HEK293T (cell line): ENCODE data around the gene TEC.

Experiments used
- BHLHE40 ChIP-seq: fragments of 450-650 bp; IDR thresholded peaks from 2 replicates; pipeline ENCODE4 v1.6.1; 2016; ENCODE audit warnings: mild to moderate bottlenecking, moderate library complexity, borderline replicate concordance
- ELF4 ChIP-seq: fragments of 450-650 bp; IDR thresholded peaks from 2 replicates; pipeline ENCODE4 v1.6.1; 2017; ENCODE audit warnings: antibody characterized with exemption
- FOXM1 ChIP-seq: fragments of 450-650 bp; IDR thresholded peaks from 2 replicates; pipeline ENCODE4 v1.6.1; 2017; ENCODE audit warnings: mild to moderate bottlenecking, borderline replicate concordance
- SP1 ChIP-seq: fragments of 450-650 bp; IDR thresholded peaks from 2 replicates; pipeline ENCODE4 v1.6.1; 2017
- TF ChIP-seq, protein P1 (sequence below): fragments of 450-650 bp; IDR thresholded peaks from 2 replicates; pipeline ENCODE4 v1.6.1; 2016

DNA sequence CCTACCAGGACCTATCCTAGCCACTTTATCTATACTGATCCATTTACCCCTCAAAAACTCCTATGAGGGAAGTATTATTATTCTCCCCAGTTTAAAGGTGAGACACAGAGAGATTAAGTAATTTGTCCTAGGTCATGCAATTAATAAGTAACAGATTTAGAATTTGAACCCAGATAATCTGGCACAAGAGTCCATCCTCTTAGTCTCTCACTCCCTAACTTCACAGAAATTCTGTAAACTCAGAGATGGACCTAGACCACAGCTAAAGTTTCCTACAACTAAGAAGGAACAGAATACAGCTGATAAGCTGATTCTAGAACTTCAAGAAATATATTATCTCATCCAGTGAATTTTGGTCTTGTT lies 58.7 kb downstream of the TEC start:
- TF ChIP-seq SP1 (no peak), BHLHE40 (no peak), FOXM1 (no peak), ELF4 (no peak)
- TF ChIP-seq, protein P1, sequence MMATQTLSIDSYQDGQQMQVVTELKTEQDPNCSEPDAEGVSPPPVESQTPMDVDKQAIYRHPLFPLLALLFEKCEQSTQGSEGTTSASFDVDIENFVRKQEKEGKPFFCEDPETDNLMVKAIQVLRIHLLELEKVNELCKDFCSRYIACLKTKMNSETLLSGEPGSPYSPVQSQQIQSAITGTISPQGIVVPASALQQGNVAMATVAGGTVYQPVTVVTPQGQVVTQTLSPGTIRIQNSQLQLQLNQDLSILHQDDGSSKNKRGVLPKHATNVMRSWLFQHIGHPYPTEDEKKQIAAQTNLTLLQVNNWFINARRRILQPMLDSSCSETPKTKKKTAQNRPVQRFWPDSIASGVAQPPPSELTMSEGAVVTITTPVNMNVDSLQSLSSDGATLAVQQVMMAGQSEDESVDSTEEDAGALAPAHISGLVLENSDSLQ: no peak
